Mammary epithelial cell (primary cell): ENCODE data around the gene GRPEL2.

Source experiments
- CTCF ChIP-seq, 2 donors: IDR thresholded peaks in 1 of 2; conservative IDR thresholded peaks in 1 of 2; 2 replicates each; pipeline ENCODE4 v1.5.1; 2011 to 2012; ENCODE audit warnings: inconsistent platforms in 2 of 2, low read length in 2 of 2, mild to moderate bottlenecking in 2 of 2, control low read depth in 1 of 2, low read depth in 1 of 2; ENCODE audit not compliant: insufficient read depth in 1 of 2; ENCODE audit errors: extremely low read depth in 1 of 2
- EZH2 ChIP-seq: IDR thresholded peaks from 2 replicates; pipeline ENCODE4 v1.6.1; 2012; ENCODE audit warnings: low read length, inconsistent platforms, borderline replicate concordance

- TF ChIP-seq CTCF (conservative IDR thresholded peaks at IDR 0.05 in 1 of 2, IDR thresholded peaks at IDR 0.05 in 1 of 2; ENCODE audit: extremely low read depth in 1 of 2, insufficient read depth in 1 of 2, low read depth in 1 of 2, low read length in 2 of 2) (no peak), EZH2 (no peak)
These were observed 26.9 kb downstream of the GRPEL2 start for GRCh38 chr5:149372076-149372795.
